HG03103 (cell line): ENCODE data around the gene NACC2.
A peak's percentile ranks its signal among the peaks of the same experiment; 100 is the strongest.
"Not testable (repeated sequence)": the region's sequence is repeated elsewhere in the genome, so short reads cannot be mapped to it uniquely, and the experiment has no call there.

Source experiments
- ATAC-seq: cut with Tn5 transposase; IDR thresholded peaks from one replicate; pipeline ENCODE4 v1.9.1; 2021; ENCODE audit warnings: low read depth; ENCODE audit not compliant: unreplicated experiment

NACC2 gene

DNA sequence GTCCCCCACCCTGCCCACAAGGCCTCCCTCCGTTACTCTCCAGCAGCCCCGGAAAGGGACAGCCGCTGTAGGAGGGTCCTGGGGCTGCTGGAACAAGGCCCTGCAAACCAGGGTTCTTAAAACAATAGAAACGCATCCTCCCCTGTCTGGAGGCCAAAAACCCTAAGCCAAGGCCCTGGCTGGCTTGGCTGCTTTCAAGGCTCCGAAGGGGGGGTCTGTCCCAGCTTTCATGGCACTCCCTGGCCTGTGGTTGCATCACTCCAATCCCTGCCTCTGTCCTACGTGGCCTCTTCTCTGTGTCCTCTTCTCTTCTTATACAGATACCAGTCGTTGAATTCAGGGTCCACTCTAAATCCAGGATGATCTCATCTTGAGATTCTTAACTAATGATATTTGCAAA is 126.5 kb downstream of the NACC2 start:
- ATAC-seq = no peak

DNA sequence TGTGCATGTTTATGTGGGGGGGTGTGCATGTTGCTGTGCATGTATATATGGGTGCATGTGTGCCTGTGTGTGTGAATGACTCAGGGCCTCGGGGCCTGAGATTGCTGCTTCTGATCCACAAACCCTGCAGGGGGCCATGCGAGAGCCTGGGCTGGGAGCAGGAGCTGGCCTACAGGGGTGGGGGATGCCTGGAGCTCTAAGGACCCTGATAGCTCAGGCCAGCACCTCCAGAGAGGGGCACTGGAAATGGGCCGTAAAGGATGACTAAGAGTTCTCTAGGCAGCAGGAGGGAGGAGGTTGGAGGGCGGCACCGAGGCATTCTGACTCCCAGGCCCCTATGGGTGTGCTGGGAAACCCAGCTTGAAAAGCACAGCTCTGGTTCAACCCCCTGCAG is 127.0 kb downstream of the NACC2 start:
- ATAC-seq = no peak

DNA sequence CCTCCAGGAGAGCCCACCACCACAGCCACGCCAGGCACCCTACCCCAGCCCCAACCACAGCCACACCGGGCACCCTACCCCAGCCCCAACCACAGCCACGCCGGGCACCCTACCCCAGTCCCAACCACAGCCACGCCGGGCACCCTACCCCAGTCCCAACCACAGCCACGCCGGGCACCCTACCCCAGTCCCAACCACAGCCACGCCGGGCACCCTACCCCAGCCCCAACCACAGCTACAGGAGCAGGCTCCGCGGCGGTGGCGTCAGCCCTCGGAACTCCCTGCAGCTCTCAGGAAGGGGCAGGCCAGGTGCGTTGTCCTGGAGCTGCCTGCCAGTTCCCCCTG is 128.2 kb downstream of the NACC2 start:
- ATAC-seq = not testable (repeated sequence)

DNA sequence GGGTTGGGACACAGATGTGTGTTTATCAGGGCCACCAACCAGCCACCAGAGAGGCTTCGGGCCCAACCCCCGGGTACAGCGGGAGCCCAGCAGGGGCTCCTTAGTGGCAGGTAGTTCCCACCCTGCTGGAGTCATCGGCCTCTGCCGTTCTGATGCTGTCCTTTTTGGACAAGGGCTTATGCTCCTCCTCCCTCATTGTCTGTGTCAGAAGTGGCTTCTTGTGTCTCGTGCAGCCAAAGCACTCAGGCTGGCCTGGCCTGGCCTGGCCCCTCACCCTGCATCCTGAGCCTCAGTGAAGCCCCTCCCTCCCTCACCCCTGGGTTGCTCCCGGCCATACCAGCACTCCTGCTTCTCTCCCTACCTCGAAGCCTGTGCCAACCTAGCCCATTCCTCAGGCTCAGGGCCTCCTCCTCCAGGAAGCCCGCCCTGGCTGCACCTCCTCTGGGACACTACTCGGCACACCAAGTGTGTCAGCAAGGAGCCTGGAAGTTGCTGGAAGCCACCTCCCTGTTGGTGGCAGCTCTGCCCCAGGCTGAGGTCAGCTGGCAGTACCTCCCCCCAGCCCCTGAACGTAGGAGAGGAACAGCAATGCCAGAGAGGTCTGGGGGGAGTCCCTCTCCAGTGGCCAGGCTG is 129.8 kb downstream of the NACC2 start:
- no peak for ATAC-seq

DNA sequence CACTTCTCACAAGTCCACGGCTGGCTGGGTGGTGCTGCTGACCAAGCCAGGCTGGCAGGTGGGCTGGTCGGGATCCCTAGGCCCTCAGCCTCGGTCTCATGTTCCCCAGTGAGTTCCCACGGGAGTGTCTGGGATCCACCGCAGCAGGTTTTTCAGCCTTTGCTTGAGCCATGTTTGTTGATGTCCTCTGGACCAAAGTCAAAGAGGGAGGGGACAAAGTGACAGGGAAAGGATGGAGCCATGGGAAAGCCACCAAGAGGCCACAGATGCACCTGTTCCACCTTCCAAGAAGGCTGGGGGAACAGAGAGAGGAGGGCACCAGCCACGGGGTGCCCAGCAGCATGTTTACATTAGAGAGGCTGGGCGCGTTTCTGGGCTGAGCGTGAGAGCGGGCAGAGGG is 131.2 kb downstream of the NACC2 start:
- ATAC-seq = no peak

DNA sequence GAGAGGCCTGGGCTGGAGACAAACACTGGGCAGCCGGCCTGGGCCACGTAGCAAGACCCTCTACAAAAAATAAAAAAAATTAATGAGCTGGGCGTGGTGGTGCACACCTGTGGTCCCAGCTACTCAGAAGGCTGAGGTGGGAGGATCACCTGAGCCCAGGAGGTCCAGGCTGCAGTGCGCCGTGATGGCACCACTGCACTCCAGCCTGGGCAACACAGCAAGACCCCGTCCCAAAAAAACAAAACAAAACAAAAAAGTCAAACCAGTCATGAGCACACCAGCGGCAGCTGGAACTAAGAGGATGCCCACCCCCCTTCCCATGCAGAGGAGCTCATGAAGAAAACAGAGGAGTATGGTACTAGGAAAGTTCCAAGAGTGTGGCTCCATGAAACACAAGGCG is 131.8 kb downstream of the NACC2 start:
- no peak for ATAC-seq

DNA sequence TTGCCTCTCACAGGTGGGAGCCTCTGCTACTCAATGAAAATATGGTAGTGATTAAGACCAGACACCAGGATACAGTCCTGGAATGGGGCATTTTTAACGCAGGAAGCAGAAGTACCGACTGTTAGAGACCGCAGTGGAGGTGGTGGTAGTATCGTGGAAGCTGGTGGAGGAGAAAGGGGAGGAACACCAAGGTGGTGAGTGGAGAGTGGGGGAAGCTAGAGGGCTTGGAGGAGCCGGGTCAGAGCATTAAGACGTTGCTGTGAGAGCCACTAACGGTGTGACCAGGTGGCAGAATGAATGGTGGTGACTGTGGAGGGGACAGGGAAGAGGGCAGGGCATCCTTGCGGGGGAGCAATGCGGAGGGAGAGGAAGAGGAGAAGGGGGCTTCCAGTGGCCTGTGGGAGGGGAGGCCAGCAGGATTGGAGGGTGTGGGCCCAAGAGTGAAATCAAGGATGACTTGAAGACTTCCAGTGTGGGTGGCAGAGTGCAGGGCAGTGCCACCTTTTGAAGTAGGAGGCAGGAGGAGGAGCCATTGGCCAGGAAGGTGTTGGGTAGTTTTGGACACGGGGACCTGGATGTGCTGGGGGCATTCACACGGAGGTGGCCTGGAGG is 132.3 kb downstream of the NACC2 start:
- no peak for ATAC-seq

DNA sequence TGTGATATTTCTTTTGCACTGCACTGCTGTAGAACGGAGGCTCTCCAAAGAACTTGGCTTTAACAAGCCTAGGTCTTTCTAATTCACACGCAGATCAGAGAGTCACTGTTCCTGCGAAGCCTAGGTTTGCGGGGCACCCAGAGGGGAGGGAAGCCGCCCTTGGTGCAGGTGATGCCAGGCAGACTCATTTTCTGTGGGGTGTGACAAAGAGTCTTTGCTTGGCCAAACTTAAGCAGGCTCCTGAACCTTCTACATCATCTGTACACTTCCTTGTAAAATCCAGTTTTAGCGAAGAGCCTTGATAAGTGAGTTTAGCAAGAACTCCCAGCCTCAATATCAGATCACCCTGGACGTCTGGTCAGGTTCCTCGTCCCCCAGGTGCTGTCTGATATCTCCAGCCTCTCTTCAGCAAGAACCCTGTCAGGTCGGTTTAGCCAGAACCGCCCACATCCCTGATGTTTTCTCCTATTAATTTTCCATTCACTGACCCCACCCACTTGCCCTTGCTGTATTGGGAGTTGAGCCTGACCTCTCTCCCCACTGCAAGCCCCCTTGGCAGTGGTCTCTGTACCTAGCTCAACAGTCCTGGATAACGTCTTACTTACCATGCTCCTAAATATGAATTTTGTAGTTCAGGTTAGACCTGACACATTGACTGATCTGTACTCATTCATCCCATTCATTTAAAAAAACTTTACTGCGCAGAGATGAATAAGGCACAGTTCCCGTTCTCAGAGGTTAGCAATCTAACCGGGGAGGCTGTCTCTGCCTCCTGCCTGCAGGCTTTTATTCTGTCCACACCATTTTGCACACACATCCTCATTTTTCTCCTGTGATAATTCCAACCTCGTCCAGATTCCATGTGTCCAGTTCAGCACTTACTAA is 133.0 kb downstream of the NACC2 start:
- no peak for ATAC-seq

DNA sequence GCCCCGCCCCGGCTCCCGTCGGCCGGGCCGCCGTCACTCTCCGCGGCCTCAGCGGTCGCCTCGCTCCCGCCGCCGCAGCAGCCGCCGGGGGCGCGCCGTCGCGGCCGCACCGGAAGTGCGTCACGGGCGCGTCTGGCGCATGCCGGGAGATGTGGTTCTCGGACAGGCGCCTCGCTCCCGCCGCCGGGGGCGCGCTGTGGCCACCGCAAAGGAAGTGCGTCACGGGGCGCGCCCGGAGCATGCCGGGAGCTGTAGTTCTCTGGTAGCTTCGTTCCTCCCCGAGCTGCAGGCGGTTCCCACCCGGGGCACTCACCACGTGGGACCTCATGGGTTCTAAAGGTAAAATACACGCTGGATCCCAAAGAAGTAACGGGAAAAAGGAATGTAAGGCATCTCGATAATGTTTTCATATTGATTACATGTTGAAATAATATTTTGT is 133.8 kb downstream of the NACC2 start, which contains the start of gene UBAC1:
Gene UBAC1 (minus strand): TSS at position 97 of the 439 bp plus-strand sequence. CDS start 211 bp downstream, outside the sequence.
- peak; percentile 90 for ATAC-seq

DNA sequence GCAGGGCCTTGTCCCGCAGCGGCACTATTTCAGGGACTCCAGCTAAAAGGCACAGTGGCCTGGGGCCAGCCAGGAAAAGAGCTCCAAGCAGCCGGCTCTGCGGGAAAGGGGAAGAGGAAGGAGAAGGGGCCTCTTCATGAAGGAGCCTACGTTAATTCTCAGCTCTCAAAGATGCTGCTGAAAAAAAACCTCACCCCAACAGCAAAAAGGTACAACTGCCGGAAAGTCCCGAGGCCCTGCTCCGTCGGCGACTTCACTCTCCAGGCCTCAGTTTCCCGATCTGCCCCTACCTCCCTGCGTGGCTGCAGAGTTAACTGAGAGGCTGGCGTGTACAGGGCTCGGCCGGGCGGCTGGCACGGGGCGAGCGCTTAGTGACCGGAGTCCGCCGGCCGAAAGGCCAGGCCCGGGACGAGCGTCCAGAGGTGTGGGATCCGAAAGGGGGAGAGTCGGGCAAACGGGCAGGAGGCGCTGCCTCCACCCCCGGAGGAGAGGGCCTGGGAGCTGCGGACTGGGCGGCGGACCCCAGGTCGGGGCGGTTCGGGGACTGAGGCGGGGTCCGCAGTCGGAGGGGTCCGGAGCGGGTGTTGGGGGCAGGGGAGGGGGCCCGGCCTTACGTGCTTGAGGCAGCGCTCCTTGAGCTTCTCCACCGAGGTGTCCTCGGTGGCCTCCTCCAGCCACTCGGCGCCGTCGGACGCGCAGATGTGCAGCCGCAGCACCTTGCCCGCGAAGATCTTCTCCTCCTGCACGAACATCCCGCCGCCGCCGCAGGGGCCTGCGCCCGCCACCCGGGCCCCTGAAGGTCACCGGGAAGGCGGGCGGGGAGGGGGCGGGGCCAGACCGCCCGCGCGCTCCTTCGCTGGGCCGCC is 134.4 kb downstream of the NACC2 start:
- ATAC-seq = no peak

DNA sequence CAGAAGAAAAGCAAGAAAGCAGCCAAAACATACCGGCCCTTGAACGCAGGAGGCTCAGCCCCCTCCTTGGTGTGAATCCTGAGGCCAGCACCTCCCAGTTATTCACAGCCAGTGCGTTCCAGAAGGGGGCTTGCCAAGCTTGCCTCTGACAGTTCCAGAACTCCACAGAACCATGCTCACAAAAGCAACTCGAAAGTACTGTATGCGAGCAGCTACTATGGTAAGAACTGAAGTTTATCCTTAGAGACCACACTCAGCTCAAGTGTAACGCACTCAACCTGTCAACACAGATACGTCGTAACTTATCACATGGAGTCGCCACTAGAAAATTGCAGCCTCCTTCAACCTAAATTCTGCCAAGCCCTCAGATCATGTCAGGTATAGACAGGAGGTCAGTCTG is 135.3 kb downstream of the NACC2 start:
- no peak for ATAC-seq

DNA sequence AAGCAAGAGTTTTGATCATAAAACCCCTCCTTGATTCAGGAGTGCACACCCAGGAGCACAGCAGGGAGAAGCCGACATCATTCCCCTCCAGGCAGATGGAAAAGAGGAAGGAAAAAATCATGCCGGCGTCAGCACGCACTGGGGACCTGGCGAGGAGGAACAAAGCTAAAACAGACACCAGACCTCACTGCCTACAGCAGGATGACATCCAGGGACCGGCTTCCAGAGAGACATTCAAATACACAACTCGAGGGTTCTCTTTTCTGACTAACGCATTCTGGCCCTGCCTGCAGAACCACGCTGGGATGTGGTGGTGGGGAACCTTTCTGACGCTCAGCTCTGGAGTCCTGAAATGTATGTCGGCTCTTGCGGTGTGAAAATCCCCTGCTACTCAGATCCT is 136.6 kb downstream of the NACC2 start:
- ATAC-seq = no peak

DNA sequence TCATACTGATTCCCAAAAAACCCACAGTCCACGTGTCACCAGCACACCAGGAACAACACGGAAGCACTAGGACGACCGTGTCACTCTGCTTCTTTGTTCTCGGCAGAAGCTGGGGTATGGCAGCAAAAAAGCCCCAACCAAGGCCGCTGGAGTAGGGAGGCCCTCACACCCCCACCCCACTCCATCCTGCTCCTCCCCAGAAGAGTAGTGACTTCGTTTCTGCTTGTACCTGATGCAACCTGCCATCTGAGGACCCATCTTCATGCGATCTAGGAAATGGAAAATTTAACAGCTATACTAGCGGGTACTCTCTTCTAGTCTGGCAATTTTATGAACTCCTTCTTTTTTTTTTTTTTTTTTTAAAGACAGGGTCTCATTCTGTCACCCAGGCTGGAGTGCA is 137.7 kb downstream of the NACC2 start:
- ATAC-seq = no peak

DNA sequence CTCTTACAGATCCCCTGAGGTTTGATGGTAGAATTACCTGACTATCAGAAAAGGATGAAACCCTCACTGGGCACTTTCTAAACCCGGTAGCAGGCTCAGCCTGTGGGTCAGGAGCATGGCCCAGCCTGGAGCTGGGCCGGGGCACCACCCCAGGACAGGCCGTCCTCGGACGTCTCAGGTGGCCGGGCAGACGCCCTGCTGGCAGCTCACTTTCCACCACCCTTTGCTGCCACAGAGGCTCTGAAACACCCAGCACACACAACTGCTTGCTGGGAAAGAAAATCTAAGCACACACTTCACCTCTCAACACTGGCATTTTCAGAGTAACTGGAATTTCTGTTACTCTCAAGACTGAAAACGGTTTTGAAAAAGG is 138.3 kb downstream of the NACC2 start:
- no peak for ATAC-seq
